ENCODE measurements around the gene RREB1.
A peak's percentile ranks its signal among the peaks of the same experiment; 100 is the strongest.

Gene RREB1

DNA sequence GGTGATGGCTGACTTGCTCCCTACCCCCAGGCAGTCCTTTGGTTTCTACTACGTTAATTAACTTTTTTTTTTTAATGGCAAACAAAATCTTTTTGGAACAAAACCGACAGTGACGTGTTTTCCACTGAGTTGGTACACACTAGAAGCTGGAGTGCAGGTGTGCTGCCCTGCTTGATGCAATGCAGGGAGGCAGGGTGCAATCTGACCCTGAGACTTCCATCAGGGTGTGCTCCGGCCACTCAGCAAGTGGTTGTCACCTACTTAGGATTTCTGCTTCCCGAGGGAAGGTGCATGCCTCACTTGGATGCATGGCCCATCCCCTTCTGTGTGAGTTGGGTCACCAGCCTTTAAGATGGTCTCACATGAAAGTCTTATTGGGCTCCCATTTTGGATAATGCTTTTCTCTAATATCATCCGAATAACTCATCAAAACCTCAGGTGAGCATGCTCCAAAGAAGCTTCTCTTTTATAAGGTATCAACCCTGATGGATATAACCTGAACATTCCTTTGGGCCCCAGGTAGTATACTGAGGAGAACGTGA, 14.0 kb downstream of the RREB1 start:
- DNase-seq (ENCODE audit: low read depth, low spot score), result no peak

- no peak for DNase-seq (ENCODE audit: low read depth, low spot score)
Measured at GRCh38 chr6:7122684-7123083, 14.9 kb downstream of the RREB1 start.

DNA sequence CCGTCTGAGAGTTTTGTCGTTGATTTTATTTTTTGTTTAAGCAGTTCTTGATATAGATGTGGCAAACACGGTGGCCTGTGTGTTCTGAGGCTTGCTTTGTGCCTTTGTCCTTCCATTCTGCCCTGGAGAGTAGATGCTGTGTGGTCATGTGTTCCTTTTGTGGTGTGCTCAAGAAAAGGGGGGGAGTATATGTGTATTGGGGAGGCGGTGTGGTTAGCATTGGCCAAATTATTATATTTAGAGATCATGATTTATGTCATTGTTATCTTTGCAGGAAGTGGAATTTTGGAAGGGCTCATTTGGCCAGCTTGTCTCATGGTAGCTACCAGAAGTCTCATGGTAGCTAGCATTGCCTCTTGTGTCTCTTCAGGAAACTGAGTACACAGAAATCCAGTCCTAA, 16.4 kb downstream of the RREB1 start:
- DNase-seq (ENCODE audit: low read depth, low spot score), result no peak

- DNase-seq (ENCODE audit: low read depth, low spot score), result peak; percentile 18
Measured at GRCh38 chr6:7124636-7125035, 16.9 kb downstream of the RREB1 start.

DNA sequence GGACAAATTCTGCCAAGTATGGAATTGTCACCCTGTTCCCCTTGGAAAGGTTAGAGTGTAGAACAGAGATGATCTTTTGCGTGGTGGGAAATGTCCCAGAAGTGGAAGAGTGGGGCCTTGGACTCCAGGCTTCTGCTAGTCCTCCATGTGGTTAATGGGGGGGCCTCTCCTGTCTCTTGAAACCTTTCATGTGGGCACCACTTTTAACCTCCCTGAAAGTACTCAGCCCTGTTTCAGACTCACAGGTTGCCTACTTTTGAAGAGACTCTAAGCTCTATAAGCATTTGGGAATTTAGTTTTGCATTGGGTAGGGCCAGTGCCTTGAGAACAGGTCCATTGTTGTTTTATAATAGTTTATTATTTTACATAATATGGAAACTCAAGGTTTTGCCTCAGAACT, 17.5 kb downstream of the RREB1 start:
- no peak for DNase-seq (ENCODE audit: low read depth, low spot score)

DNA sequence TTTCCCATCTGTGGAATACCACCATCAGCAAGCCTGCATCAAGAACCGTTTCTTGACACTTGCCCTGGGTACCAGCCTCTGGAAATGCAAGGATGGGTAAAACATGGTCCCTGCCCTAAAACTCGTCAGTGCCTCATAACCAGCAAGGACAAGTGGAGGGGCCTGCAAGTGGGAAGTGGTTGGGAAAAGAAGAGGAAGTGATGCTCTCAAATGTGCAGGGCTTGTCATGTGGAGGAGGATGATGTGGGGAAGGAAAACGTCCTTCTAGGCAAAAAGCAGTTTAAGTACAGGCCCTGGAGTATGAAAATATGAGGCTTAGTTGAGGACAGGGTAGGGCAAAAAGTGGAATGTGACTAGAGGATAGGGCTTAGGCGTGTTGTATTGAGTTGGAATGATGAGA, 19.0 kb downstream of the RREB1 start:
- DNase-seq (ENCODE audit: low read depth, low spot score), result no peak

DNA sequence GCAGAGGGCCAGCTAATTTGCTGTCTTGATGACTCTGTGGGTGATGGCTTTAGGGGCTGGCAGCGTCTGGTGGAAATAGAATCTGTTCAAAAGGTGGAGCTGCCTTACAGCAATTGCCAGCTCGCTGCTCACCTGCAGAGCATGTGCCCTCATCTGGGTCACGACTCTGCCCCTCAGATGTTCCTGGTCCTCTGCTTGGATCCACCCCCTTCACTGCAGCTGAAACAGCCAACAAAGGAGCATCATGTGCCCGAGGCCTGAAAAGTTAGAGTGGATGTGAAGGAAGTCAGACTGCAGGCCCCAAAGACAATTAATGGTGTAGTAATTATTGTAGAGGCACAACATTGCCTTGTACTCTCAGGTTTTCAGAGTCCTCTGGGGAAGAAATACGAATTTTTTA, 19.9 kb downstream of the RREB1 start:
- peak; percentile 46 for DNase-seq (ENCODE audit: low read depth, low spot score)

DNA sequence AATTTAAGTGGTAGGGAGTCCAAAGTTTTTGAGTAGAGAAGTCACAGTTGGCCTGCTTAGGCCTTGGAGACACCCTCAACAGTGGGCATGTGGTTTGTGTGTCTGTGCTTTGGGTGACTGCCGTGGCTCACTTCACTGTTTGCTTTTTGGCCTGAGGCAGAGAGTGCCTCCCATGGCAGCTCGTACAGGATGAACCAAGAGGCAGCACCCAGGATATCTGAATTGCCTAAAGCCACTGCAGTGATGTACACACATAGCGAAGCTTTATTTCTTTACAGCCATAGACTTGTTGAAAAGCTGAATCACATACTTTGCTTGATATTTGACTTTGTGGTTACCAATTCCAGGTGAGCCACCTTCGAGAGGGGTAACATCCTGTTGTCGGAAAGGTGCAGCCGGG, 21.6 kb downstream of the RREB1 start:
- peak; percentile 18 for DNase-seq (ENCODE audit: low read depth, low spot score)

GRCh38 chr6:7129784-7130569, 22.2 kb downstream of the RREB1 start:
- no peak for DNase-seq (ENCODE audit: low read depth, low spot score)

GRCh38 chr6:7131390-7131789, 23.6 kb downstream of the RREB1 start:
- DNase-seq (ENCODE audit: low read depth, low spot score), result no peak

- DNase-seq (ENCODE audit: low read depth, low spot score), result no peak
Measured at GRCh38 chr6:7132398-7133035, 24.8 kb downstream of the RREB1 start.

- DNase-seq (ENCODE audit: low read depth, low spot score), result no peak
Measured at GRCh38 chr6:7134999-7135745, 27.4 kb downstream of the RREB1 start.

- DNase-seq (ENCODE audit: low read depth, low spot score), result no peak
Measured at GRCh38 chr6:7135755-7136154, 28.0 kb downstream of the RREB1 start.

- peak; percentile 71 for DNase-seq (ENCODE audit: low read depth, low spot score)
Measured at GRCh38 chr6:7136859-7137334, 29.1 kb downstream of the RREB1 start.

GRCh38 chr6:7137335-7138045, 29.7 kb downstream of the RREB1 start:
- peak; percentile 63 for DNase-seq (ENCODE audit: low read depth, low spot score)

DNA sequence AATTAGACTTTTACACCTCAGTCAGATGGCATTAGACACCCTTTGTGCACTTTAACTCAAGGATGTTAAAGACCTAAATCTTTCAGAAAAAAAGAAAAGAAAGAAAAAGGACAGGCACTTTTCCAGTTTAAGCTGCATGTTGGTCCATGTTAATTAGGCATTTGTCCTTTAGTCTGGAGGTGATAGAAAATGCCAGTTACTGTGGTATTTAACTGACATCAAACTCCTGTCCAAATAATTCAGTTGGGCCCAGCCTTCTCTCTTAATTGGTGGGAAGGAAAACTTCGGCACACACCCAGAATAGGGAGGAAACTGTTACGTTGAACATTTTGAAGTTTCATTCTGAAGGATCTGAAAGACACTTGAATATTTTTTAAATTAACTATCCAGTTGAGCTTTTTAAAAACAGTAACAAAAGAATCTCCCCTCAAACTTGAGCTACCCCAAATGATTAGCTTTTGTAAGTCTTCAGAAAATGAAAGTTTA, 30.3 kb downstream of the RREB1 start:
- no peak for DNase-seq (ENCODE audit: low read depth, low spot score)

GRCh38 chr6:7138921-7139358, 31.2 kb downstream of the RREB1 start:
- peak; percentile 48 for DNase-seq (ENCODE audit: low read depth, low spot score)

DNA sequence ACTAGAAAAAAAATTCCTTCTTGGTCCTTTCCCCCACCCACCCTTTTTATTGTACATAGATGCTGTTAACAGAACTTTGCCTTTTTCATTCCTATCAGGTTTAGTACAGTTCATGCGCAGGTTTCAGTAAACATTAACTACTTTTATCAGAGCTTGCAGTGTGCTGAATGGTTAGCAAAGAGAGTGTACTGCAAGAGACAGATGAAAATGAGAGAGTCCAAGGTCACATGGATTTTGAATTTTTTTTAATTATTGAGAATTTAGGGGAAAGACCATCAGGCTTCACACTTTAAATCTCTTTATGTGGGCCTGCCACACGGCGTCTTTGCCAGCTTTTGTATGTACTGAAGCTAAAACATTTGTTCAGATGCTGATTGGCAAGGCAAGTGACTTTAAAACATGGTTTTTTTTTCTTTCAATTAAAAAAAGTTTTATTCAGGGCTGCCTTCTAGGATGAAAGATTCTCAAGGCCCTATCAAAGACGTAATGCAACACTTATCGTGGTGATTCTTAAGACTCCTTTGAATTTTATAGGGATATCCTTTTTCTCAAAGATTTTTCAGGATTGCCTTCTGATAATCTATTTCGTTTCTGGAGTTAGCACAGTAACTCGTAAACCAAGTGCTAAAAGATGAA, 32.2 kb downstream of the RREB1 start:
- no peak for DNase-seq (ENCODE audit: low read depth, low spot score)

GRCh38 chr6:7140631-7141378, 33.0 kb downstream of the RREB1 start:
- DNase-seq (ENCODE audit: low read depth, low spot score), result peak; percentile 82

DNA sequence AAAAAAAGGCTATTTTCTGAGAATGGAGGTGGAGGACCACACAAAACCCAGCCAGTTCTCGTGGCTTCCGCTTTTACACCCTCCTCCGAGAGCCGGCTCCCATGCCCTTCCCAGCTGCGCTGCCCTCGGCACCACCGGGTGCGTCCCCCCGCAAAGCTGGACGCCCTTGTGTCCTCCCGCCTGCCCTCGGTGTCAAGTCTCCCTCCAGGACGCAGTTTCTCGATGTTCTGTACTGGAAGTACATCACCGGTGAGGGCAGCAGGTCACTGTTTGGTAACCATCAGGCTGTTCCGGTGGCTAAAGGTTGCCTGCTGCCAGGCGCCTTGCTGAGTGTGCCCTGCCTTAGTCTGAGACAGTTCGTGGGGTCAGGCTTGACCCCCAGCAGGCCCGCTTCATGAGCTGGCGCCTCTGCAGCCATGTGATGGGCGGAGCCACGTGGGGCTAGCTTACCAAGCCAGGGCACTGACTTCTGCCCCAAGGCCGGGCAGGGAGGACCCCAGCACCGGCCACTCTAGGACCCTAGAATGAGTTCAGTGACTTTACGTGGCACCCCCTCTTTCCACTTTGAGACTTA, 34.6 kb downstream of the RREB1 start:
- no peak for DNase-seq (ENCODE audit: low read depth, low spot score)
